Erythroblast (primary cell): ENCODE results near the gene PPARD.

ENCODE experiments used
- GATA1 ChIP-seq: IDR thresholded peaks from 2 replicates; pipeline ENCODE4 v1.6.1; 2011; ENCODE audit warnings: low read depth, mild to moderate bottlenecking, control low read depth, low read length, moderate library complexity
- POLR2A ChIP-seq: IDR thresholded peaks from 2 replicates; pipeline ENCODE4 v1.6.1; 2011; ENCODE audit warnings: mild to moderate bottlenecking, low read length

GRCh38 chr6:35449287-35449881, 107.0 kb downstream of the PPARD start:
- TF ChIP-seq POLR2A (no peak), GATA1 (no peak)
